SK-N-DZ (cell line): ENCODE measurements around the gene FAAP100.

Experiments used
- DNase-seq: peaks from one replicate; pipeline ENCODE4 v3.0.0-alpha.2; 2015; ENCODE audit warnings: low spot score
- small RNA-seq, 2 experiments: library from RNA; depleted of rRNA; stranded (forward); fragments of <200 nt; gene quantifications; one replicate each; pipeline ENCODE3, GENCODE V24; 2014

Gene FAAP100

DNA sequence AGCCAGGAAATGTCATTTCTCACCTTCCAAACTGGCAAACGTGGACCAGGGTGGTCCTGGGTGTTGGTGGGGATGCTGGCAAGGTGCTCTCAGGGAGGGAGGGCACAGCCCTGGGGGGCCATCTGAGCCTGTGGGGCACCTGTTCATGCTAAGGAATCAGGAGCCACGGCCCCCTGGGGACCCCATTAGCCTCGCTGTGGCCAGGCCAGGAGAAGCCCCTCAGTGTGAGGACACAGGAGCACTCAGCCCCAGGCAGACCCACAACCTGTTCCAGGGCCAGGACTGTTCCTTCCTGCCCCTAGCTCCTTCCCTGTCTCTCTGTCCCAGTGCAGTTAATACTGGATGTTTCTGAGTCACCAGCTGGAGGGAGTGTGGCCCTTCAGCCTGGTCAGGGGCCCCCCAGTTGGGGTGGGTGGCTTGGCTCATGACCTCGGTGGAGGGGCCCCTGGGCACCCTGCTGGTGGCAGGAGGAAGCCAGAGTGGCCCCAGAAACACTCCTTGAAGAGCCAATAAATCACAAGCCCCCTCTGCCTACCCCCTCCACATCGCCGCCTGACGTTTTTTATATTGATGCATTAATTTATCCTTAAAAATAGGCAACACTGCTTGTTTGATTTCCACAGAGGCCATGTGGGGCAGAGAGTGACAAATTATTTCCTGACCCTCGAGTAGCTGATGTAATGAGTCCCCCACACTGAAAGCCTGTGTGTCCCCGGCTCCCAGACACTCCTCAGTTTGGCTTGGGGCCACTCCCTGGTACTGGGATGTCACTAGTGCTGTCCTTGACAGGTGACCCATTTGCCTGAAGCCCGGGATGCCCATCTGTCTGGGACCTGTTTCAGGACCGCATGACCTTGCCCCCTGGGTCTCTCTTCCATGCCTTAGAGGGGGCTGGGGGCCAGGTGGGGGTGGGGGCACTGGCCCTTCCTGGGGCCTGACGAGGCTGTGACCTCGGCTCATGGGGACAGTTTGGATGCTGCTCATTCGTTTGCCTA lies 61.9 kb downstream of the FAAP100 start:
- DNase-seq: no peak

Small RNAs within 50 kb of the gene (small RNA-seq; reads per million reads assigned to genes)
- gene RF00019: 0 reads per million in 2 experiments
